NCI-H2029 treated with DMSO at 0.1 percent for 48 hours (cell line): Measurements from ENCODE around the gene ADAM30.

Experiments
- DNase-seq: peaks from one replicate; lab custom pipeline; 2025; lab: John Stamatoyannopoulos, UW

ADAM30 gene

GRCh38 chr1:119896303-119896702, at the start of gene ADAM30:
ADAM30 (minus strand) TSS chr1:119896515; CDS start chr1:119896336, 179 bp downstream.
- DNase-seq: no peak

DNA sequence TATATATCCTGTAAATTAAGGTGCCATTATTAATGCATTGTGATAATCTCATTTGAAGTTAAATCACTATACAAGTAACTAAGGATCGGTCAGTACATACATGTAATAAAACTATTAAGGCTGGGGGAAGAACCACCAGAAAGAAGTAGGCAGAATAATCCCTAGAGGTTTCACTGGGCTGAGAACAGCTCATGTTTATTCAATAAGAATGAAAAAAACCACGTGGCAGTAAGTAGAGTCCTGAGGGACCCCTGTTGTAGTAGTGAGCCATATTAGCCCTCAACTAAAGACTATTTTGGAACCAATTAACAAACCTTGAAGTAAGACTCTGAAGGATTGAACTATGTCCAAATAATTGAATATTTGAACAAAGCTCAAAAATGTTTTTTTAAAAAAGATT, 46.9 kb upstream of the ADAM30 start:
- DNase-seq: no peak

- DNase-seq: no peak
Observed at GRCh38 chr1:119941392-119941791, 45.1 kb upstream of the ADAM30 start.

- no peak for DNase-seq
Observed at GRCh38 chr1:119940697-119941096, 44.4 kb upstream of the ADAM30 start.

GRCh38 chr1:119937198-119937597, 40.9 kb upstream of the ADAM30 start:
- DNase-seq: no peak

DNA sequence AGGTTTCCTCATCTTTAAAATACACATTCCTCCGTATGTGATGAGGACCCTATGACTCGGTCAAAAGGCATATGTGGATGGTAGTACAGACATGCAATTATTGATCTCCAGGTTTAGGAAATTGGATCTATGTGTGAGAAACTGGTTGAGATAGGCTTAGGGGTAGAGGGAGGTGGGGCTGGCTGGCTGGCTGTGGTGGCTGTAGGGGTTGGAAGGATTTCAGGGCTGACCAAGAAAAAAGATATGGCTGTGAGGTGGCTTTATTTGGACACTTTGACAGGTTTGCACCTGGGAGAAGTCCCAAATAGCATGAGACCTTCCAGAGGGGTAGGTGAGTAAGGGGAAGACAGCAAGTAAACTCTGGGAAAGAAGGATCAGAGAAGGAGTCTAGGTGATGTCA, 39.6 kb upstream of the ADAM30 start:
- no peak for DNase-seq

DNA sequence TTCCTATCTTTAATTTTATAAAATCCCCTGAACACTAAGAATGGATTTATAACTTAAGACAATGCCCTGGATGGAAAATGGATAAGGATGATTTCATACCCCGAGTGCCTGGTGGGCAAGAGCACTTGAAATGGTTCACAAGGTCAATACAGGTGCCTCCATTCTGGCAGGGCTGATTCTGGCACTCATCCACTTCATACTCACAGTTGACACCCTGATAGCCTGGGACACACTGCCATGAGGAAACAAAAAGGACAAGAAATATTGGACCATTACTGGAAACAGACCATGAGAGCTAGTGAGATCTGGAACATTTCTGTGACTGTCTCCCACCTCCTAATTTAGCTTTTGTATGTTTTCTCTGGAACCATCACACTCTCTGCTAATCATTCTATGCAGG, 39.1 kb upstream of the ADAM30 start:
- peak; percentile 25 for DNase-seq

DNA sequence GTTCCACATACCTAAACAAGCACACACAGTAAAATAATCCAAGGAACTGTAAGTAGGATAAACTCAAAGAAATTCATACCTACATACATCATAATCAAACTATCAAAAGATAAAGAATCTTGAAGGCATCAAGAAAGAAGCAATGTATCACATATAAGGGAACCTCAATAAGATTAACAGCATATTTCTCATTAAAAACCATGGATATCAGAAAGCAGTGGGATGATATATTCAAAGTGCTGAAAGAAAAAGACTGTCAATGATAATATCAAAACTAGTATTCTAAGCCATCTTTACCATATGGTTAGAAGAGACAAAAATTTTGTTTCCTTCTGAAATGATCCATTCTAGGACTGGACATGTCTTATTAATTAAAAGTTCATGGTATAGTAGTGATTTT, 37.1 kb upstream of the ADAM30 start:
- DNase-seq: no peak

DNA sequence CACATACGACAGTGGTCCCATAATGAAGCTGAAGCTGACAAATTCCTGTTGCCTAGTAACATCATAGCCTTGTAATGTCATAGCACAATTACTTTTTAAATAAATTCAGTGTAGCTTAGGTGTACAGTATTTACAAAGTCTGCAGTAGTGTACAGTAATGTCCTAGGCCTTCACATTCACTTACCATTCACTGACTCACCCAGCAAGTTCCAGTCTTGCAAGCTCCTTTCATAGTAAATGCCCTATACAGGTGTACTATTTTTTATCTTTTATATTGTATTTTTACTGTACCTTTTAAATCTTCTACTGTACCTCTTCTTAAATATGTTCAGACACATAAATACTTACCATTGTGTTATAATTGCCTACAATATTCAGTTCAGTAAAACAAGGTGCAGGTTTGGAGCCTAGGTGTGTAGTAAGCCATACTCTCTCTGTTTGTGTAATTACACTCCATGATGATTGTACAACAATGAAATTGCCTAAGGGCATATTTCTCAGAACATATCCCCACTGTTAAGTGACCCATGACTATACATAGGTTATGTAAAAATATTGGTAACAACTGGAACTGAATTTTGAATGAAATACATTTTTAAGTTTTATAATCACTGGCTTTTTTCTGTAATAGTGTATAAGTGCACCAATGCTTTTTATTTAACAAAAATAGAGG, 33.5 kb upstream of the ADAM30 start:
- DNase-seq: no peak

- DNase-seq: no peak
Observed at GRCh38 chr1:119926553-119926952, 30.2 kb upstream of the ADAM30 start.

DNA sequence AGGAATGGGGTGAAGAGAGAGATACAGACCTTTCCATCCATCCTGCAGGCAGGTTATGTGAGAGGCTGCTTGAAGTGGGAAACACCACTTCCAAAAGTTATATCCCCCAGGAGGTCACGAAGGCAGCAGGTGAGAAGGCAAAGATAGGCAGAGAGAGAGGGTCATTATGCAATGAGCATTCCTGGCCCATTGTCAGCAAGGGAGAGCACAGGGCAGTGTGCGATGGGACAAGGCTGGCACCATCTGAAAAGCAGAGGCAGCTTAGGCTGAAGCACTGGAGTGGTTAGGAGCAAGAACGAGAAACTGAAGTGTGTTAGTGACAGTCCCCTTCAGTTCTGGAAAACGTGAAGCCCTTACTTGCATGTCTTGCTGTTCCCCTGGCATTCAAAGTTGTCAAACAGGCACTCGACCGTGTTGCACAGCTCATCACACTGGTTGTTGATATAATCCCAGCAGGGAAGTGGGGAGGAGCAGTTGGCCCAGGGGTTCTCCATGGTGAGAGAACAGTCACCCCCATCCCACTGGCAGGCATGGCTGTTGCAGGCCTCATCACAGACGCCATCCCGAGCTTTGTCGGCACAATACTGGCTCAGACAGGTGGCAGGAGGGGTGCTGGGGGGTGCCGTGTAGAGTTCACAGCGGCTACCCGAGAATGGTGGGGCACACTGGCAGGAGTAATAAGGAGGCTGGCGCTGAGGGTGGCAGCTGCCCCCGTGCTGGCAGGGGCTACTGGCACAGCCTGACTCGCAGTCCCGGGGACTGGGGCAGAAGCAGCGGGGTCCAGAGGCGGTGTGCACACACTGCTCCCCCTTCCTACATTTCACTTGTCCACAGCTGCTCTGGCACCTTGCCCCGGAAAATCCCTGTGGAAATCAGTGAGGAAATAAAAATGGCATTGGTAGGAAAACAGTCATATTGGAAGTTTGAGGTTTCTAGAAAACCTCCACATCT, 28.9 kb upstream of the ADAM30 start:
- DNase-seq: no peak

GRCh38 chr1:119920104-119920968, 24.0 kb upstream of the ADAM30 start:
- DNase-seq: no peak

DNA sequence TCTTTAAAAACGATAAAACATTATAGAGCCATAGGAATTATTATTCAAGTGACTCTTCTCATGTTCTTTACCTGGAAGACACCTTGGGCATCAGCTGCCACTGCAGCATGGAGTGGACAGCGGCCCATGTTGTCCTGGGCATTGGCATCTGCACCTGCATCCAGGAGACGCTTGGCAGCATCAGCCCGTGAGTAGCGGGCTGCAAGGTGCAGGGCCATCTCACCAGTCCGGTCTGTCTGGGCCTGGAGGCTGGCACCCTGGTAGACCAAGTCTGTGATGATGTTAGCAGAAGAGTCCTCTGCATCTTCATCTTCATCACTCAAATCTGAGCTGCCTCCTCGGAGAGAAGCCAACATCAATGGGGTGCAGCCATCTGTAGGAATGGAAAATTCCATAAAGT, 22.9 kb upstream of the ADAM30 start:
- DNase-seq: no peak

- no peak for DNase-seq
Observed at GRCh38 chr1:119918301-119918700, 22.0 kb upstream of the ADAM30 start.

GRCh38 chr1:119917304-119918055, 21.2 kb upstream of the ADAM30 start:
- DNase-seq: no peak

GRCh38 chr1:119915517-119915916, 19.2 kb upstream of the ADAM30 start:
- DNase-seq: no peak

DNA sequence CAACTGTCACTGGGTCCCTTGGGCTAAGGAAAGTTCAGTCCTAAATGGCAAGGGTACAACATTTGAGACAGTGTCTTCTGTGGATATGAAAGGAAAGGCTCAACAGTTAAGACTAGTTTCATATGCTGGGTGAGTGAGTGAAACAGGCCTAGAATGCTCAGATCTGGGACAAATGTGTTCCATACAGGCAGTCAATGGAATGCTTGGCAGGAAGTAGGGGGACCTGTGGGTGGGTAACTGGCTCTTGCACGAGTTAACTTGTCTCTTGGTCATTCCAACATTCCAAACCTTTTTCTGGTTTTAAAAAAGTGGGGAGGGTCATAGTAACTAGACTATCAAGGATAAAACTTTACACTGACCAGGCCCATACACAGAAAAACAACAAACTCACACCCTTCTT, 17.8 kb upstream of the ADAM30 start:
- DNase-seq: no peak

- DNase-seq: no peak
Observed at GRCh38 chr1:119912963-119913362, 16.6 kb upstream of the ADAM30 start.

DNA sequence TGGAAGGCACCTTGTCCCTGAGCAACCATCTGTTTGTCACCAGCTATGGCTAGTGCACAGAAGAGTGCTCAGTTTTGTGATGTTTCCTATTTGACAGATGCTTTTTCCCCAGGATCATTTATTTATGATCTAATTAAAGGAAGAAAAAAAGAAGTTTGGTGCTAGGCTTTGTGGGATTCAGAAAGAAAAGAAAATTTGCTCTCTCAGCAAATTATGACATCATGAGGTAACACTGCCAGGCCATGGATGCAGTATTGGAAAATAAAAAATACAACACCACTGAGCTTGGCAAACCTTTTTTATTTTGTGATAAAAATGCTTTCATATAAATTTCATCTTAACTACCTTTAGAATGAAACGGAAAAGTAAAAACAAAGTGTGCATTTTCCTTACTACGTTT, 15.5 kb upstream of the ADAM30 start:
- DNase-seq: no peak

DNA sequence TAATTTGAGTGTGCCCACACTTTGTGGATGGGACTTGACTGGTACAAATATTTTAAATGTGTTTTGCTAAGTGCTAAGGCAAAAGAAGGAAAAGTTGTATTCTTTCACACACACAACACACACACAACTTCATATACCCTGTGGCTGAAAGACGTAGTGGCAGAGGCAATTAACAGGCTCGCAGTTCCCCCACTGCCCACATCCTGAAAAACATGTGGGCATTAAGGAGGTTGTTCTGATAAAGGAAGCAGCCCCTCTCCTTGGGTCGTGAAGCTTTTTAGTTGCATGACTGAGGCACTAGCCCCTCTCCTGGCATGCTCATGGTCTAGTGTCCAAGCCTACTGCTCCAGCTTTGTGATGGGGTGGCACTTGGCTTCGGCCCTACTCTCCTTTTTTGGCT, 14.3 kb upstream of the ADAM30 start:
- DNase-seq: no peak

DNA sequence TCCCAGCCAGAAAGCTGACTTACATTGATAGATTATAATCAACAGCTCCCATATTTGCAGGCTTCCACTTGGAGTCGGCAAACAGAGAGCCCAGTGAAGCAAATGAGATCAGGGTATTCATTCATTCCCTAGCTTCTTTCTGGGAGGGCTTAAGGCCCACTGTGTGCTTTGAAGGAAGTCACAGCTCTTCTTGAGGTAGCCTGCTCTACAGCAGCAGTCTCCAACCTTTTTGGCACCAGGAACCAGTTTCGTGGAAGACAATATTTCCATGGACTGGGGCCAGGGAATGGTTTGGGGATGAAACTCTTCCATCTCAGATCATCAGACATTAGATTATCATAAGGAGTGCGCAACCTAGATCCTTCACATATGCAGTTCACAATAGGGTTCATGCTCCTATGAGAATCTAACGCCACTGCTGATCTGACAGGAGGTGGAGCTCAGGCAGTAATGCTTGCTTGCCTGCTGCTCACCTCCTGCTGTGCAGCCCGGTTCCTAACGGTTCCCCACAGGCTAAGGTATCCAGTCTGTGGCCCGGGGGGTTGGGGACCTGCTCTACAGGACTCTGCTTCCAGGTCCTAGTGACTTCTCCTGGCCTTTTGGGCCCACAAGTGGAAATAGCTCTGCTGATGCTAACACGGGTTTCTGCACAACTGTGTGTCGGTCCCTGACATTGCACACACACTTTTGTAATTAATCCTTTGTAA, 13.7 kb upstream of the ADAM30 start:
- no peak for DNase-seq
